HepG2 (cell line): ENCODE measurements around the gene PON1. TPM values are rescaled to one million over a fixed set of nuclear protein-coding genes. Genes with fewer than 3 reads are reported as not detected.

Source experiments
- ATAC-seq: fragments of 200-7000 bp; cut with Tn5 transposase; 3 replicates; pipeline ENCODE4 v1.9.1; 2020; ENCODE audit warnings: mild to moderate bottlenecking, moderate library complexity
- BruUV-seq: library from RNA; stranded (reverse); fragments of 400-500 nt; replicated peaks from 2 replicates; lab custom pipeline; 2021; lab: Mats Ljungman, UMichigan
- CTCF ChIA-PET: fragments of 300-600 bp; formaldehyde crosslinking; extraction: SDS; loops from one replicate; lab custom pipeline; 2021; ENCODE audit warnings: low total read pairs, inconsistent platforms, low intra/inter-chr PET ratio; lab: Yijun Ruan, JAX
- POLR2A ChIA-PET: fragments of 350-600 bp; sonication (Branson Sonifier 250); formaldehyde crosslinking; loops from one replicate; lab custom pipeline; 2020; ENCODE audit warnings: antibody characterized with exemption, inconsistent platforms; lab: Yijun Ruan, JAX
- DNase-seq: peaks from one replicate; pipeline ENCODE4 v3.0.0-alpha.2; 2015; ENCODE audit warnings: low spot score
- FAIRE-seq: peaks from 3 replicates; lab custom pipeline; 2011; peaks lifted over from hg19 to GRCh38; lab: Jason Lieb, UNC
- H2AFZ ChIP-seq: one replicate; pipeline ENCODE4 v1.6.1; 2011; ENCODE audit warnings: low read length, inconsistent platforms
- H3K27ac ChIP-seq: fragments of 300-600 bp; 3 replicates; pipeline ENCODE4 v1.8.0; 2011; ENCODE audit warnings: mixed run types, mild to moderate bottlenecking, mixed read lengths, low read length, inconsistent platforms; ENCODE audit not compliant: insufficient read depth; ENCODE audit errors: extremely low read length
- H3K27me3 ChIP-seq, 2 experiments: fragments of 200-600 bp in 1 of 2; 2 replicates in 1 of 2; 3 replicates in 1 of 2; pipeline versions ENCODE4 v1.6.0 to v1.8.0; 2011; ENCODE audit warnings: low read length in 2 of 2, mild to moderate bottlenecking in 2 of 2, moderate library complexity in 2 of 2, inconsistent platforms in 1 of 2; ENCODE audit not compliant: insufficient read depth in 2 of 2, control insufficient read depth in 1 of 2
- H3K36me3 ChIP-seq, 2 experiments: fragments of 200-600 bp in 1 of 2; replicated peaks in 1 of 2; 2 replicates in 1 of 2; 3 replicates in 1 of 2; pipeline versions ENCODE4 v1.5.1 to v1.8.0; 2011; ENCODE audit warnings: low read length in 2 of 2, inconsistent platforms in 1 of 2; ENCODE audit not compliant: insufficient read depth in 2 of 2, control insufficient read depth in 1 of 2
- H3K4me1 ChIP-seq: 2 replicates; pipeline ENCODE4 v1.5.1; 2012; ENCODE audit warnings: low read length, inconsistent platforms; ENCODE audit not compliant: insufficient read depth
- H3K4me2 ChIP-seq: 2 replicates; pipeline ENCODE4 v1.6.0; 2011; ENCODE audit warnings: low read depth, low read length, inconsistent platforms
- H3K4me3 ChIP-seq, 3 experiments: fragments of 200-600 bp in 1 of 3; sonication (generic), shearing (Covaris generic) in 1 of 3; replicated peaks in 1 of 3; 2 replicates each; pipeline ENCODE4 v1.5.1; 2011 to 2016; ENCODE audit warnings: low read length in 3 of 3, inconsistent platforms in 2 of 3, low read depth in 2 of 3, mild to moderate bottlenecking in 2 of 3, control low read depth in 1 of 3, mixed read lengths in 1 of 3; ENCODE audit not compliant: insufficient read depth in 1 of 3
- H3K79me2 ChIP-seq: one replicate; pipeline ENCODE4 v1.6.1; 2011; ENCODE audit warnings: low read length, inconsistent platforms; ENCODE audit not compliant: insufficient read depth
- H3K9ac ChIP-seq: 2 replicates; pipeline ENCODE4 v1.6.0; 2011; ENCODE audit warnings: mild to moderate bottlenecking, low read depth, low read length, inconsistent platforms; ENCODE audit not compliant: insufficient read depth
- H3K9me3 ChIP-seq: 2 replicates; pipeline ENCODE4 v1.5.1; 2012; ENCODE audit warnings: mild to moderate bottlenecking, low read length
- H4K20me1 ChIP-seq: 2 replicates; pipeline ENCODE4 v1.6.0; 2011; ENCODE audit warnings: inconsistent platforms, mild to moderate bottlenecking, low read length, moderate library complexity; ENCODE audit not compliant: insufficient read depth
- ELF3 ChIP-seq: IDR thresholded peaks from 2 replicates; pipeline ENCODE4 v1.6.1; 2016; ENCODE audit warnings: missing genetic modification reagents, missing compliant biosample characterization
- ERF ChIP-seq: IDR thresholded peaks from 2 replicates; pipeline ENCODE4 v1.6.1; 2018; ENCODE audit warnings: missing biosample characterization, missing genetic modification reagents
- FOXC1 ChIP-seq: sonication (generic); formaldehyde crosslinking; IDR thresholded peaks from 2 replicates; pipeline ENCODE4 v1.8.0; 2022; ENCODE audit warnings: mild to moderate bottlenecking, missing genetic modification reagents, borderline replicate concordance
- FOXJ3 ChIP-seq: sonication (generic); formaldehyde crosslinking; IDR thresholded peaks from 2 replicates; pipeline ENCODE4 v1.4.0; 2020; ENCODE audit warnings: missing genetic modification reagents, mild to moderate bottlenecking, borderline replicate concordance
- GATAD2A ChIP-seq: IDR thresholded peaks from 2 replicates; pipeline ENCODE4 v1.6.1; 2016
- HDAC1 ChIP-seq: sonication (generic); formaldehyde crosslinking; IDR thresholded peaks from 2 replicates; pipeline ENCODE4 v1.5.1; 2020; ENCODE audit warnings: mild to moderate bottlenecking, missing genetic modification reagents
- HNF4A ChIP-seq: sonication (generic); formaldehyde crosslinking; IDR thresholded peaks from 2 replicates; pipeline ENCODE4 v1.4.0; 2020; ENCODE audit warnings: missing genetic modification reagents
- KDM4B ChIP-seq: sonication (generic); formaldehyde crosslinking; IDR thresholded peaks from 2 replicates; pipeline ENCODE4 v1.4.0; 2020; ENCODE audit warnings: missing genetic modification reagents
- MTF1 ChIP-seq: sonication (generic); formaldehyde crosslinking; IDR thresholded peaks from 2 replicates; pipeline ENCODE4 v1.5.0; 2020; ENCODE audit warnings: missing genetic modification reagents
- ZNF160 ChIP-seq: sonication (generic); formaldehyde crosslinking; IDR thresholded peaks from 2 replicates; pipeline ENCODE4 v1.8.0; 2022; ENCODE audit warnings: mild to moderate bottlenecking, inconsistent platforms, missing genetic modification reagents
- ZNF33B ChIP-seq: sonication (generic); formaldehyde crosslinking; IDR thresholded peaks from 2 replicates; pipeline ENCODE4 v1.5.1; 2020; ENCODE audit warnings: mild to moderate bottlenecking, missing genetic modification reagents
- ZNF432 ChIP-seq: sonication (generic); formaldehyde crosslinking; IDR thresholded peaks from 2 replicates; pipeline ENCODE4 v1.5.0; 2020; ENCODE audit warnings: missing genetic modification reagents, mild to moderate bottlenecking, borderline replicate concordance
- ZNF558 ChIP-seq: sonication (generic); formaldehyde crosslinking; IDR thresholded peaks from 2 replicates; pipeline ENCODE4 v1.9.0; 2022; ENCODE audit warnings: mild to moderate bottlenecking, missing genetic modification reagents, borderline replicate concordance
- ZNF75D ChIP-seq: sonication (generic); formaldehyde crosslinking; IDR thresholded peaks from 2 replicates; pipeline ENCODE4 v1.8.1; 2023; ENCODE audit warnings: missing genetic modification reagents, mild to moderate bottlenecking, borderline replicate concordance
- WGBS: methylation state at CpG from one replicate; pipeline ENCODE4 v1.1.6; 2017; ENCODE audit warnings: low lambda C conversion rate; 5-methylcytosine and 5-hydroxymethylcytosine counted together
- in situ Hi-C: cut with HindIII; loops from 2 replicates; pipeline ENCODE4 v1.10.0; 2017; ENCODE audit warnings: low pct_unique_long_range_greater_than_20kb; ENCODE audit not compliant: extremely low pct_ligation_motif_present
- intact Hi-C: fragments of 100-400 bp; cut with micrococcal nuclease; formaldehyde crosslinking; loops from one replicate; pipeline ENCODE4 v1.10.0; 2022; ENCODE audit not compliant: unreplicated experiment
- polyA plus RNA-seq, 8 experiments: library from polyadenylated mRNA; depleted of rRNA in 3 of 8; stranded (reverse) in 7 of 8; unstranded in 1 of 8; fragments of >200 nt; fragmentation: Illumina TruSeq in 4 of 8; extraction: Trizol in 4 of 8; gene quantifications; 2 replicates each; pipeline versions ENCODE4 v1.2.1 to v1.2.3, GENCODE V29; 2011 to 2016; ENCODE audit warnings: low read depth in 4 of 8, missing spikeins in 1 of 8, mixed read lengths in 1 of 8; ENCODE audit not compliant: insufficient read depth in 1 of 8
- total RNA-seq, 5 experiments: library from RNA; depleted of rRNA; stranded (reverse); fragments of >200 nt; fragmentation: Illumina TruSeq; extraction: Trizol; gene quantifications; 2 replicates each; pipeline ENCODE4 v1.2.3, GENCODE V29; 2016; ENCODE audit warnings: low read depth in 1 of 5
- TF ChIP-seq, protein P1 (sequence below): sonication (generic); formaldehyde crosslinking; IDR thresholded peaks from 2 replicates; pipeline ENCODE4 v1.5.1; 2020; ENCODE audit warnings: mild to moderate bottlenecking, missing genetic modification reagents, borderline replicate concordance
- TF ChIP-seq, protein P2 (sequence below): sonication (generic); formaldehyde crosslinking; IDR thresholded peaks from 2 replicates; pipeline ENCODE4 v1.4.0; 2020; ENCODE audit warnings: low read depth, missing genetic modification reagents

The PON1 gene
- total and polyA plus RNA-seq, 2 of the 13 experiments (the other 11 are each of a cell fraction or from before 2014, with no cell fraction given) = 0.27 to 0.57 TPM

GRCh38 chr7:95319570-95319969 lies 4.8 kb downstream of the PON1 start (continued):
- TF ChIP-seq ZNF432 (no peak), FOXJ3 (no peak), ZNF160 (no peak), ZNF558 (no peak), ERF (no peak), MTF1 (CRISPR knock-in tag) (no peak), KDM4B (no peak)

- CTCF ChIA-PET = no interaction called here
- H4K20me1 ChIP-seq = no peaks in the 10 kb centered on the region
- FAIRE-seq (no peak), DNase-seq (peak; percentile 68), ATAC-seq (peak; percentile 95)
- H3K4me1 ChIP-seq = peaks cover 36% of the 10 kb centered on the region
- BruUV-seq = no TSS peak
- peak overlapping the region; percentile 62 for H3K4me2 ChIP-seq
- peak overlapping the region in 2 of 3 experiments; percentile 14 to 45; a peak in 3 of 6 replicates for H3K4me3 ChIP-seq
- H3K27ac ChIP-seq = peak overlapping the region; percentile 18
- POLR2A ChIA-PET = no interaction called here
- H3K27me3 ChIP-seq = no peaks in the 10 kb centered on the region; a peak in 1 of 5 replicates
- no peak overlapping the region for H2AFZ ChIP-seq
- in situ Hi-C loops = no loop called here
- H3K9me3 ChIP-seq = no peaks in the 10 kb centered on the region
- no peak overlapping the region for H3K9ac ChIP-seq
- intact Hi-C loops = no loop called here
- 64% methylated on average over 8 of the region's 8 CpGs for WGBS
- H3K79me2 ChIP-seq = no peaks in the 10 kb centered on the region
- H3K36me3 ChIP-seq = no peaks in the 10 kb centered on the region
- TF ChIP-seq, protein P1, sequence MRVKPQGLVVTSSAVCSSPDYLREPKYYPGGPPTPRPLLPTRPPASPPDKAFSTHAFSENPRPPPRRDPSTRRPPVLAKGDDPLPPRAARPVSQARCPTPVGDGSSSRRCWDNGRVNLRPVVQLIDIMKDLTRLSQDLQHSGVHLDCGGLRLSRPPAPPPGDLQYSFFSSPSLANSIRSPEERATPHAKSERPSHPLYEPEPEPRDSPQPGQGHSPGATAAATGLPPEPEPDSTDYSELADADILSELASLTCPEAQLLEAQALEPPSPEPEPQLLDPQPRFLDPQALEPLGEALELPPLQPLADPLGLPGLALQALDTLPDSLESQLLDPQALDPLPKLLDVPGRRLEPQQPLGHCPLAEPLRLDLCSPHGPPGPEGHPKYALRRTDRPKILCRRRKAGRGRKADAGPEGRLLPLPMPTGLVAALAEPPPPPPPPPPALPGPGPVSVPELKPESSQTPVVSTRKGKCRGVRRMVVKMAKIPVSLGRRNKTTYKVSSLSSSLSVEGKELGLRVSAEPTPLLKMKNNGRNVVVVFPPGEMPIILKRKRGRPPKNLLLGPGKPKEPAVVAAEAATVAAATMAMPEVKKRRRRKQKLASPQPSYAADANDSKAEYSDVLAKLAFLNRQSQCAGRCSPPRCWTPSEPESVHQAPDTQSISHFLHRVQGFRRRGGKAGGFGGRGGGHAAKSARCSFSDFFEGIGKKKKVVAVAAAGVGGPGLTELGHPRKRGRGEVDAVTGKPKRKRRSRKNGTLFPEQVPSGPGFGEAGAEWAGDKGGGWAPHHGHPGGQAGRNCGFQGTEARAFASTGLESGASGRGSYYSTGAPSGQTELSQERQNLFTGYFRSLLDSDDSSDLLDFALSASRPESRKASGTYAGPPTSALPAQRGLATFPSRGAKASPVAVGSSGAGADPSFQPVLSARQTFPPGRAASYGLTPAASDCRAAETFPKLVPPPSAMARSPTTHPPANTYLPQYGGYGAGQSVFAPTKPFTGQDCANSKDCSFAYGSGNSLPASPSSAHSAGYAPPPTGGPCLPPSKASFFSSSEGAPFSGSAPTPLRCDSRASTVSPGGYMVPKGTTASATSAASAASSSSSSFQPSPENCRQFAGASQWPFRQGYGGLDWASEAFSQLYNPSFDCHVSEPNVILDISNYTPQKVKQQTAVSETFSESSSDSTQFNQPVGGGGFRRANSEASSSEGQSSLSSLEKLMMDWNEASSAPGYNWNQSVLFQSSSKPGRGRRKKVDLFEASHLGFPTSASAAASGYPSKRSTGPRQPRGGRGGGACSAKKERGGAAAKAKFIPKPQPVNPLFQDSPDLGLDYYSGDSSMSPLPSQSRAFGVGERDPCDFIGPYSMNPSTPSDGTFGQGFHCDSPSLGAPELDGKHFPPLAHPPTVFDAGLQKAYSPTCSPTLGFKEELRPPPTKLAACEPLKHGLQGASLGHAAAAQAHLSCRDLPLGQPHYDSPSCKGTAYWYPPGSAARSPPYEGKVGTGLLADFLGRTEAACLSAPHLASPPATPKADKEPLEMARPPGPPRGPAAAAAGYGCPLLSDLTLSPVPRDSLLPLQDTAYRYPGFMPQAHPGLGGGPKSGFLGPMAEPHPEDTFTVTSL = peak; percentile 26; the same call in 1 of the 2 replicates
- no peak for TF ChIP-seq FOXC1 (CRISPR knock-in tag)
- TF ChIP-seq, protein P2, sequence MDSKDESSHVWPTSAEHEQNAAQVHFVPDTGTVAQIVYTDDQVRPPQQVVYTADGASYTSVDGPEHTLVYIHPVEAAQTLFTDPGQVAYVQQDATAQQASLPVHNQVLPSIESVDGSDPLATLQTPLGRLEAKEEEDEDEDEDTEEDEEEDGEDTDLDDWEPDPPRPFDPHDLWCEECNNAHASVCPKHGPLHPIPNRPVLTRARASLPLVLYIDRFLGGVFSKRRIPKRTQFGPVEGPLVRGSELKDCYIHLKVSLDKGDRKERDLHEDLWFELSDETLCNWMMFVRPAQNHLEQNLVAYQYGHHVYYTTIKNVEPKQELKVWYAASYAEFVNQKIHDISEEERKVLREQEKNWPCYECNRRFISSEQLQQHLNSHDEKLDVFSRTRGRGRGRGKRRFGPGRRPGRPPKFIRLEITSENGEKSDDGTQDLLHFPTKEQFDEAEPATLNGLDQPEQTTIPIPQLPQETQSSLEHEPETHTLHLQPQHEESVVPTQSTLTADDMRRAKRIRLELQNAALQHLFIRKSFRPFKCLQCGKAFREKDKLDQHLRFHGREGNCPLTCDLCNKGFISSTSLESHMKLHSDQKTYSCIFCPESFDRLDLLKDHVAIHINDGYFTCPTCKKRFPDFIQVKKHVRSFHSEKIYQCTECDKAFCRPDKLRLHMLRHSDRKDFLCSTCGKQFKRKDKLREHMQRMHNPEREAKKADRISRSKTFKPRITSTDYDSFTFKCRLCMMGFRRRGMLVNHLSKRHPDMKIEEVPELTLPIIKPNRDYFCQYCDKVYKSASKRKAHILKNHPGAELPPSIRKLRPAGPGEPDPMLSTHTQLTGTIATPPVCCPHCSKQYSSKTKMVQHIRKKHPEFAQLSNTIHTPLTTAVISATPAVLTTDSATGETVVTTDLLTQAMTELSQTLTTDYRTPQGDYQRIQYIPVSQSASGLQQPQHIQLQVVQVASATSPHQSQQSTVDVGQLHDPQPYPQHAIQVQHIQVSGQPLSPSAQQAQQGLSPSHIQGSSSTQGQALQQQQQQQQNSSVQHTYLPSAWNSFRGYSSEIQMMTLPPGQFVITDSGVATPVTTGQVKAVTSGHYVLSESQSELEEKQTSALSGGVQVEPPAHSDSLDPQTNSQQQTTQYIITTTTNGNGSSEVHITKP (CRISPR knock-in tag) = no peak
- no peak for TF ChIP-seq ELF3 (CRISPR knock-in tag)
- no peak for TF ChIP-seq KDM4B
- no peak for TF ChIP-seq ZNF33B
- TF ChIP-seq HNF4A = peak; percentile 63
- 0 out of 2 replicates have a peak, but pooled peaks have one; percentile 18 for TF ChIP-seq HDAC1 (CRISPR knock-in tag)
- no peak for TF ChIP-seq ZNF75D (CRISPR knock-in tag)
- TF ChIP-seq GATAD2A = 0 out of 2 replicates have a peak, but pooled peaks have one; percentile 22
Measured at GRCh38 chr7:95318501-95319100, 5.7 kb downstream of the PON1 start.
